Hepatocyte (in vitro differentiated cells): ENCODE measurements around the gene TCL1A. TPM values are rescaled to one million over a fixed set of nuclear protein-coding genes. Genes with fewer than 3 reads are reported as not detected.
A peak's percentile ranks its signal among the peaks of the same experiment; 100 is the strongest.

Experiments
- DNase-seq: peaks from one replicate; pipeline ENCODE4 v3.0.0-alpha.2; 2016; ENCODE audit warnings: low spot score
- H2AFZ ChIP-seq: fragments of 200-600 bp; sonication (generic); 2 replicates; pipeline ENCODE4 v1.6.0; 2016; ENCODE audit warnings: antibody characterized with exemption, mild to moderate bottlenecking
- H3K27ac ChIP-seq: fragments of 200-600 bp; sonication (generic); 2 replicates; pipeline ENCODE4 v1.5.1; 2016; ENCODE audit warnings: mild to moderate bottlenecking
- H3K27me3 ChIP-seq: fragments of 200-600 bp; sonication (generic); 2 replicates; pipeline ENCODE4 v1.6.1; 2016
- H3K36me3 ChIP-seq: fragments of 200-600 bp; sonication (generic); replicated peaks from 2 replicates; pipeline ENCODE4 v1.5.1; 2016; ENCODE audit warnings: low read depth; ENCODE audit not compliant: insufficient read depth
- H3K4me1 ChIP-seq: fragments of 200-600 bp; sonication (generic); 2 replicates; pipeline ENCODE4 v1.5.1; 2016; ENCODE audit warnings: mild to moderate bottlenecking, moderate library complexity; ENCODE audit not compliant: insufficient read depth
- H3K4me2 ChIP-seq: fragments of 200-600 bp; sonication (generic); 2 replicates; pipeline ENCODE4 v1.6.0; 2016
- H3K4me3 ChIP-seq: fragments of 200-600 bp; sonication (generic); 2 replicates; pipeline ENCODE4 v1.5.1; 2016; ENCODE audit warnings: mild to moderate bottlenecking
- H3K79me2 ChIP-seq: fragments of 200-600 bp; sonication (generic); 2 replicates; pipeline ENCODE4 v1.6.0; 2017; ENCODE audit warnings: mild to moderate bottlenecking
- H3K9me2 ChIP-seq: fragments of 200-600 bp; sonication (generic); replicated peaks from 2 replicates; pipeline ENCODE4 v1.6.0; 2017; ENCODE audit warnings: mild to moderate bottlenecking; ENCODE audit not compliant: insufficient read depth
- H3K9me3 ChIP-seq: fragments of 200-600 bp; sonication (generic); 2 replicates; pipeline ENCODE4 v1.5.1; 2016; ENCODE audit warnings: low read depth, mild to moderate bottlenecking
- H4K20me1 ChIP-seq: fragments of 200-600 bp; sonication (generic); 2 replicates; pipeline ENCODE4 v1.6.0; 2016; ENCODE audit warnings: mild to moderate bottlenecking; ENCODE audit not compliant: insufficient read depth, poor library complexity, severe bottlenecking
- EZH2 ChIP-seq: fragments of 200-600 bp; sonication (generic); IDR thresholded peaks from 2 replicates; pipeline ENCODE4 v1.6.1; 2016; ENCODE audit warnings: antibody characterized with exemption, mild to moderate bottlenecking, borderline replicate concordance
- EZH2phosphoT487 ChIP-seq: fragments of 200-600 bp; sonication (generic); IDR thresholded peaks from one replicate; pipeline ENCODE4 v1.6.1; 2018; ENCODE audit warnings: antibody characterized with exemption, mild to moderate bottlenecking, low read depth, moderate library complexity; ENCODE audit not compliant: unreplicated experiment, severe bottlenecking
- WGBS: methylation state at CpG from one replicate; pipeline ENCODE4 v1.1.6; 2016; ENCODE audit warnings: low lambda C conversion rate; ENCODE audit errors: missing lambda C conversion rate; 5-methylcytosine and 5-hydroxymethylcytosine counted together
- polyA plus RNA-seq: library from polyadenylated mRNA; unstranded; fragments of >200 nt; fragmentation: Nextera tagmentation; extraction: Ambion mirVana; gene quantifications from 2 replicates; pipeline ENCODE4 v1.2.1, GENCODE V29; 2016
- total RNA-seq: library from RNA; depleted of rRNA; stranded (reverse); fragments of >200 nt; gene quantifications from 2 replicates; pipeline ENCODE4 v1.2.3, GENCODE V29; 2014
- TF ChIP-seq, protein P1 (sequence below): fragments of 200-600 bp; sonication (generic); IDR thresholded peaks from 2 replicates; pipeline ENCODE4 v1.5.1; 2016; ENCODE audit warnings: antibody characterized with exemption, mild to moderate bottlenecking; ENCODE audit not compliant: poor library complexity

The TCL1A gene
- total and polyA plus RNA-seq, 2 experiments from 2014 or later, result not detected

DNA sequence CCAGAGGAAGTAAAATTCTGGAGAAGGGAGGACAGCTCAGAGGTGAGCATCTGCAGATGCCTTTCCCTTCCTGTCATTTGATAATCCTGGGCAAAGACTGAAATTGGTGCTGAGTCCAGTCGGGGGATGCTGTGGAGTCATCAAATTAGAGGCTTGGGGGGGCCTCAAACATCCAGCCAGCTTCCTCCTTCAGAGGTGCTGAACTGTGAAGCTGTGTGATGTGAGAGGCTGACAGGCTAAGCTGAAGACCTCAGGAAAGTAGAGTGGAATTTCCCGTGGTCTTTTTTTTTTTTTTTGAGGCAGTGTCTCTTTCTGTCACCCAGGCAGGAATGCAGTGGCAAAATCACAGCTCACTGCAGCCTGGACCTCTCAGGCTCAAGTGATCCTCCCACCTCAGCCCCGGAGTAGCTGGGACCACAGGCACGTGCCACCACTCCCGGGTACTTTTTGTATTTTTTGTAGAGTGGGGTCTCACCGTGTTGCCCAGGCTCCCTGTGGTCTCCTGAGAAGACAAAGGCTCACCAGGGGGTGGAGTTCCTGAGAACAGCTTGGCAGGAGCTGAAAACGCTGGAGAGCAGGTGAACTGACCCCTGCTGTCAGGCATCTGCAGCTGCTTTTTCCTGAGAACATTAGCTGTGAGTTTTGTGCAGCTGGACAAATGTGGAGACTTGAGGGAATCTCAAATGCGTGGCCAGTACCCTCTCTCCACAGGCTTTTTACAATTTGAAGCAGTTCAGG is 33.8 kb downstream of the TCL1A start:
- H4K20me1 ChIP-seq, result no peaks in the 10 kb centered on the region
- H3K27ac ChIP-seq, result no peak overlapping the region
- no peak overlapping the region for H3K4me2 ChIP-seq
- WGBS, result 21% methylated on average over 8 of the region's 8 CpGs
- no peaks in the 10 kb centered on the region for H3K9me3 ChIP-seq
- no peaks in the 10 kb centered on the region for H3K36me3 ChIP-seq
- no peaks in the 10 kb centered on the region for H3K4me1 ChIP-seq
- H2AFZ ChIP-seq, result no peak overlapping the region
- no peak overlapping the region for H3K4me3 ChIP-seq
- no peak for TF ChIP-seq EZH2
- TF ChIP-seq, protein P1, sequence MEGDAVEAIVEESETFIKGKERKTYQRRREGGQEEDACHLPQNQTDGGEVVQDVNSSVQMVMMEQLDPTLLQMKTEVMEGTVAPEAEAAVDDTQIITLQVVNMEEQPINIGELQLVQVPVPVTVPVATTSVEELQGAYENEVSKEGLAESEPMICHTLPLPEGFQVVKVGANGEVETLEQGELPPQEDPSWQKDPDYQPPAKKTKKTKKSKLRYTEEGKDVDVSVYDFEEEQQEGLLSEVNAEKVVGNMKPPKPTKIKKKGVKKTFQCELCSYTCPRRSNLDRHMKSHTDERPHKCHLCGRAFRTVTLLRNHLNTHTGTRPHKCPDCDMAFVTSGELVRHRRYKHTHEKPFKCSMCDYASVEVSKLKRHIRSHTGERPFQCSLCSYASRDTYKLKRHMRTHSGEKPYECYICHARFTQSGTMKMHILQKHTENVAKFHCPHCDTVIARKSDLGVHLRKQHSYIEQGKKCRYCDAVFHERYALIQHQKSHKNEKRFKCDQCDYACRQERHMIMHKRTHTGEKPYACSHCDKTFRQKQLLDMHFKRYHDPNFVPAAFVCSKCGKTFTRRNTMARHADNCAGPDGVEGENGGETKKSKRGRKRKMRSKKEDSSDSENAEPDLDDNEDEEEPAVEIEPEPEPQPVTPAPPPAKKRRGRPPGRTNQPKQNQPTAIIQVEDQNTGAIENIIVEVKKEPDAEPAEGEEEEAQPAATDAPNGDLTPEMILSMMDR, result peak; percentile 37
- no peak for TF ChIP-seq EZH2phosphoT487
- no peaks in the 10 kb centered on the region for H3K79me2 ChIP-seq
- H3K9me2 ChIP-seq, result no peaks in the 10 kb centered on the region
- H3K27me3 ChIP-seq, result no peaks in the 10 kb centered on the region
- DNase-seq, result peak; percentile 51

DNA sequence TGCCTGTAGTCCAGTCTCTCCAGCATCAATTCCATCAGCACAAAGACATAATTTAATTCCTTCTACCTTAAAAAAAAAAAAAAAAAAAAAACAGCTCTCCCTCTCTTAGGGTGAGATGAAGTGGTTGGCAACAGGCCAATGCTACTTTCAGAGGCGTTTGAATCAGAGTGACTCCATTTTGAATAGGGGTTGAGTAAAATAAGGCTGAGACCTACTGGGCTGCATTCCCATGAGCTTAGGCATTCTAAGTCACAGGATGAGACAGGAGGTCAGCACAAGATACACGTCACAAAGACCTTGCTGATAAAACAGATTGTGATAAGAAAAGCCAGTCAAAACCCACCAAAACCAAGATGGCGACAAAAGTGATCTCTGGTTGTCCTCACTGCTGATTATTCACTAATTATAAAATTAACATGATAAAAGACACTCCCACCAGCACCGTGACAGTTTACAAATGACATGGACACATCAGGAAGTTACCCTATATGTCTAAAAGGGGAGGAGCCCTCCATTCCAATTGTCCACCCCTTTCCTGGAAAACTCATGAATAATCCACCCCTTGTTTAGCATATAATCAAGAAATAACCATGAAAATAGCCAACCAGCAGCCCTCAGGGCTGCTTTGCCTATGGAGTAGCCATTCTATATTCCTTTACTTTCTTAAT is 34.6 kb downstream of the TCL1A start:
- 73% methylated on average over 4 of the region's 4 CpGs for WGBS

DNA sequence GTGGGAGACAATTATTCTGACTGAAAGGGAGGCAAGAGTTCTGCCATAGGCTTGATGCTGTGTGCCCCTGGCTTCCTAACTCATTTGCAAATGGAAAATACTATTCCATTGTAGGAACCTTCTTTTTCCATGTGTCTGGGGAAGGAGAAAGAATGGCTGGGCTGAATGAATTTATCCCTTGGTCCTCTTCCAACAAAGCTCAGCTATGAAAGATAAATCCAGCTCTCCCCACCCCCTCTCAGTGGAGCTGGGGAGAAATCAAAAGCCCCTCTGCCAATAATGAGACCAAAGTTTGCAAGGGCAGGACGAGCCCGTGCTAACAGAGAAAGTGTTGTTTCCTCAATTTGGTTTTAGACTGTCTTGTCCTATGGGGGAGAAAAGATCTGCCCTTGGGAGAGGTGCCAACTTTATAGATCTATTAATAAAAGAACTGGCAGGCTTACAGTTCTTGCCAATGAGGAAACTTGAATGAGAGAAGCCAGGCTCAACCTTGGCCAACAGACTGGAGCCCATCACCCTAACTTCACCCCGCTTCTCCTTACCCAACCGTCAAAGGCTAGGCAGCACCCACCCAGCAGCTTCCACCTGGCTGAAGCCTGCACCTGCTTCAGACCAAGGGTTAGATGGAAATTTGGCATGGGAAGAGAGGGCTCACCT is 36.6 kb downstream of the TCL1A start:
- no peak for TF ChIP-seq EZH2phosphoT487
- TF ChIP-seq, protein P1, result no peak
- no peak for TF ChIP-seq EZH2
- no peak overlapping the region for H3K27ac ChIP-seq

More for the DNA sequence above, 34.6 kb downstream of the TCL1A start:
- TF ChIP-seq EZH2phosphoT487 (no peak), EZH2 (no peak)
- TF ChIP-seq, protein P1, result no peak
- no peaks in the 10 kb centered on the region for H3K9me2 ChIP-seq
- no peaks in the 10 kb centered on the region for H3K9me3 ChIP-seq
- H3K36me3 ChIP-seq, result no peaks in the 10 kb centered on the region
- no peaks in the 10 kb centered on the region for H3K27me3 ChIP-seq
- no peak overlapping the region for H3K4me2 ChIP-seq
- no peak overlapping the region for H3K4me3 ChIP-seq
- no peak for DNase-seq
- no peak overlapping the region for H2AFZ ChIP-seq
- no peak overlapping the region for H3K27ac ChIP-seq
- no peaks in the 10 kb centered on the region for H3K4me1 ChIP-seq
- H3K79me2 ChIP-seq, result no peaks in the 10 kb centered on the region
- H4K20me1 ChIP-seq, result no peaks in the 10 kb centered on the region

More for the DNA sequence above, 36.6 kb downstream of the TCL1A start:
- Histone ChIP-seq H3K4me1 (no peaks in the 10 kb centered on the region), H3K9me2 (no peaks in the 10 kb centered on the region), H3K9me3 (no peaks in the 10 kb centered on the region), H3K79me2 (no peaks in the 10 kb centered on the region), H3K4me3 (no peak overlapping the region), H3K4me2 (no peak overlapping the region), H3K27me3 (no peaks in the 10 kb centered on the region), H4K20me1 (no peaks in the 10 kb centered on the region), H2AFZ (no peak overlapping the region), H3K36me3 (no peaks in the 10 kb centered on the region)
- DNase-seq, result no peak
- 95% methylated on average over 4 of the region's 4 CpGs for WGBS
